GM18502 (cell line): ENCODE measurements around the gene CACFD1.

Source experiments
- ATAC-seq: cut with Tn5 transposase; IDR thresholded peaks from one replicate; pipeline ENCODE4 v1.9.1; 2021; ENCODE audit warnings: mild to moderate bottlenecking; ENCODE audit not compliant: unreplicated experiment, poor library complexity

CACFD1 gene

GRCh38 chr9:133513214-133514100 is 53.7 kb downstream of the CACFD1 start:
- ATAC-seq: no peak

GRCh38 chr9:133514460-133515239 is 54.9 kb downstream of the CACFD1 start:
- no peak for ATAC-seq

GRCh38 chr9:133515240-133515610 is 55.4 kb downstream of the CACFD1 start:
- ATAC-seq: no peak

- no peak for ATAC-seq
These were observed 56.0 kb downstream of the CACFD1 start for GRCh38 chr9:133515615-133516255.

GRCh38 chr9:133516256-133516960 is 56.6 kb downstream of the CACFD1 start:
- ATAC-seq: no peak

- ATAC-seq: no peak
These were observed 57.2 kb downstream of the CACFD1 start for GRCh38 chr9:133516961-133517350.

- ATAC-seq: no peak
These were observed 57.9 kb downstream of the CACFD1 start for GRCh38 chr9:133517711-133518110.

GRCh38 chr9:133518200-133518599 is 58.4 kb downstream of the CACFD1 start:
- no peak for ATAC-seq

GRCh38 chr9:133518706-133519449 is 59.1 kb downstream of the CACFD1 start:
- ATAC-seq: no peak

- ATAC-seq: no peak
These were observed 59.9 kb downstream of the CACFD1 start for GRCh38 chr9:133519693-133520092.

GRCh38 chr9:133520121-133520835 is 60.5 kb downstream of the CACFD1 start:
- no peak for ATAC-seq
